ENCODE measurements around the gene CCL21.
A peak's percentile ranks its signal among the peaks of the same experiment; 100 is the strongest.

The CCL21 gene

DNA sequence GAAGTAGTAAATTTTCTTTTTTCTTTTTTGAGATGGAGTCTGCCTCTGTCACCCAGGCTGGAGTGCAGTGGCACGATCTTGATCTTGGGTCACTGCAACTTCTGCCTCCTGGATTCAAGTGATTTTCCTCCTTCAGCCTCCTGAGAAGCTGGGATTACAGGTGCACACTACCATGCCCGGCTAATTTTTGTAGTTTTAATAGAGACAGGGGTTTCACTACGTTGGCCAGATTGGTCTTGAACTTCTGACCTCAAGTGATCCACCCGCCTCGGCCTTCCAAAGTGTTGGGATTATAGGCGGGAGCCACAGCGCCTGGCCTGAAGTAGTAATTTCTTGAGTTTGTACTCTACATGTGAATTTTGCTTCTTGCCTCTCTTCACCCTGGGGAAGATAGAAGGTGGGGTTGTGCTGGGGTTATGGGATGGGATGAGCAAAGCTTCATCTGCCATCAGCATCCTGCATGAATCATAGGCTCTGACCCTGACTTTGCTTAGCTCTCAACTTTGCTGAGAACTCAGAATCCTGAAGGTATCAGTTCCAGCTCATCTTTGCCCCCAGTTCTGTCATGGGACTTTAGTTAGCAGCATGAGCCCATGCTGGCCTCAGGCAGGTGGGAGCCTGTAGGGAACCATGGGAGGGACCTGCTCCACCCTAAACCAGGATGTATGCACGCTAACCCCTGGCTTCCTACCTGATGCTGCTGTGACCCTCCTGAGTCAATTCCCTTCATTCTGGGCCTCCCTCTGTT, 9.3 kb upstream of the CCL21 start:
- peaks cover 21% of the 10 kb centered on the region for H3K27me3 Mint-ChIP-seq
- no peaks in the 10 kb centered on the region for H3K9me3 Mint-ChIP-seq

DNA sequence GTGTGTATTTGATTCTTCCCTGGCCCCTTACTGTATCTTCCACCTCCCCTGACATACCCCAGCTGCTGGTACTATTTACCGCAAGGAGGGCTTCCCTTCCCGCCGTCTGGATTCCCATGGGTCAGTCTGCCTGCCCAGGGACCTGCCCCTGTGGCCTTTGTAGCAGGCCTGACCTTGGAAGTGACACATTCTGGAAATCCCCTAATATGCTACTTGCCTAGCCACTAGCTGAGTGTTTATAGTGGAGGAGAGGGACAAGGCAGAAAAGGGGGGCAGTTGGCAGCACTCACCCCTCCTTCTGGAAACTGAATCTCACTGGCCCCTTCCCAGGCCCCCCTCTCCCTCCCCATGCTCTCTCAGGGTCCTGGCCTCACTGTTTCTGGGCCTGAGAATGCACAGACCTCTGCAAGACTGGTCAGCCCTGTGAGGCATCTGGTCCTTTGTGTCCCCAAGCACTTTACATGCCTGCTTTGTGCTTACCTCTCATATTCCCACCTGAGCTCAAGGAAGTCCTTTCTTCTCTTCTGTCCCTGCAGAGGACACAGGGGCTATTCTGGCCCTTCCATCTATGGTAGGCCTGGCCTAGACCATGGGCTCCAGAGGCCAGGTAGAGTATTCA, 8.2 kb upstream of the CCL21 start:
- Mint-ChIP-seq H3K27me3 (peaks cover 25% of the 10 kb centered on the region), H3K36me3 (no peaks in the 10 kb centered on the region), H3K4me3 (no peak overlapping the region), H3K4me1 (no peaks in the 10 kb centered on the region), H3K9me3 (no peaks in the 10 kb centered on the region), H3K27ac (no peak overlapping the region)
- ATAC-seq (ENCODE audit: low read depth) (no peak), DNase-seq (ENCODE audit: low spot score in 2 of 2) (no peak)

More for the DNA sequence above, 9.3 kb upstream of the CCL21 start:
- no peak for DNase-seq (ENCODE audit: low spot score in 2 of 2)
- H3K4me1 Mint-ChIP-seq: no peaks in the 10 kb centered on the region
- ATAC-seq (ENCODE audit: low read depth): no peak
- no peak overlapping the region for H3K4me3 Mint-ChIP-seq
- H3K27ac Mint-ChIP-seq: no peak overlapping the region
- no peaks in the 10 kb centered on the region for H3K36me3 Mint-ChIP-seq

DNA sequence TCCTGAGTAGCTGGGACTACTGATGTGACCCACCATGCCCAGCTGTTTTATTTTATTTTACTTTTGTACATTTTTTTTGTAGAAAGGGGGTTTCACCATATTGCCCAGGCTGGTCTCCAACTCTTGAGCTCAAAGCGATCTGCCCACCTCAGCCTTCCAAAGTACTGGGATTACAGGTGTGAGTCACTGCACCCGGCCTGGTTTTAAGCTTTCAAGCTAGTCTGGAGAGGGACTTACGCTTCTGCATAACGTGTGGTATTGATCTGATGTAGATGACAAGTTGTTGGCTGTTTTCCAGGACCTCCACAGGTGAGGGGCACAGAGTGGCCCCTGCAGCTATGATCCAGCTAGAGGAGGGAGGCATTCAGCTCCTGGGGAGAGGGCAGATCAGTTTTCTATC, 6.8 kb upstream of the CCL21 start:
- Mint-ChIP-seq H3K27ac (no peak overlapping the region), H3K36me3 (no peaks in the 10 kb centered on the region), H3K4me1 (no peaks in the 10 kb centered on the region), H3K4me3 (no peak overlapping the region), H3K27me3 (peaks cover 22% of the 10 kb centered on the region), H3K9me3 (peaks cover 1% of the 10 kb centered on the region)
- ATAC-seq (ENCODE audit: low read depth): no peak
- DNase-seq (ENCODE audit: low spot score in 2 of 2): no peak

DNA sequence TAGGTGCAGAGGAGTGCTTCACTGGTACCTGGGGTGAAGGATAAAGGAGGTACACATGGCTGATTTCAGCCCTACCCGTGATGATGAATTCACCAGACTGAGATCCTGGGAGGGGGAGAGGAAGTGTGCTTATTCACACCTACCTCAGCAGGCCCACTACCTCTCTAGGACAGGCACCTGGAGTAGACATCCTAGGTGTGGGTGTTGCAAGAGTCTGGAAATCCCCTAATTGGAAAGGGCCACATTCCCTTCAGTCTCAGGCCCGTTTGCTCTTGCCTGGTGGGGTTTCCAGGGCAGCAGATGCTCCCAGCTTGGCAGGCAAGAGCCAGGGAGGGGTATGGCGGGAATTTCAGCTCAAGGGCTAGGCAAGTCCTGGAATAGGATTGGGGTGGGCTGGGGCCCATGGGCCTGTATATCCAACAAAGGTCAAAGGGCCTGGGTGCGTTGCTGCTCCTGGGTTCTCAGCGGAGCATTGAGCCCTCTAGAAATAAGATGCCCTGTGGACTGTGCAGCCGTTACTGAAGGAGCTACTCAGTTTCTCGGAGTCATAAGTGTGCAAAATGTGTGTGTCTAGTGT, 5.8 kb upstream of the CCL21 start:
- Mint-ChIP-seq H3K4me1 (no peaks in the 10 kb centered on the region), H3K4me3 (no peak overlapping the region), H3K27ac (no peak overlapping the region), H3K27me3 (peaks cover 19% of the 10 kb centered on the region), H3K36me3 (no peaks in the 10 kb centered on the region), H3K9me3 (peaks cover 2% of the 10 kb centered on the region)
- no peak for ATAC-seq (ENCODE audit: low read depth)
- DNase-seq (ENCODE audit: low spot score in 2 of 2): no peak

DNA sequence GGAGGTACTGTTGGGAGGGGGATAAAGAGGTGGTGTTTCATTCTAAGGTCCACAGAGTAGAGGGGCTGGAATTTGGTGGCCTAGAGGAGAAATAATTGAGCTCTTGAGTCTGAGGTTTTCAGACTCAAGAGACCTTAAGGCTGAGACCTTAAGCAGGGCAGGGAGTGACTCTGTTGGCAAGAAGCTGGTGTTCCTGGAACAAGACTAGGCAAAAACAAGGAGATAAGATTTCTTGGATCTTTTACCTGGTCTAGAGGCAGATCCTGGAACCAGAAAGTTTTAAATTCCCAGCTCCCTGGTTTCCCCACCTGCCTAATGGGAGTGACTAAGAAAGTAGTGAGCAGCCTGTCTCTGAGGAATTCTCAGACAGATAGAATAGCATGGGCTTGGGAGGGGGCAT, 4.1 kb upstream of the CCL21 start:
- Mint-ChIP-seq H3K27me3 (peaks cover 18% of the 10 kb centered on the region), H3K4me1 (no peaks in the 10 kb centered on the region), H3K36me3 (no peaks in the 10 kb centered on the region), H3K4me3 (no peak overlapping the region), H3K27ac (no peak overlapping the region), H3K9me3 (peaks cover 2% of the 10 kb centered on the region)
- ATAC-seq (ENCODE audit: low read depth) (no peak), DNase-seq (ENCODE audit: low spot score in 2 of 2) (no peak)

DNA sequence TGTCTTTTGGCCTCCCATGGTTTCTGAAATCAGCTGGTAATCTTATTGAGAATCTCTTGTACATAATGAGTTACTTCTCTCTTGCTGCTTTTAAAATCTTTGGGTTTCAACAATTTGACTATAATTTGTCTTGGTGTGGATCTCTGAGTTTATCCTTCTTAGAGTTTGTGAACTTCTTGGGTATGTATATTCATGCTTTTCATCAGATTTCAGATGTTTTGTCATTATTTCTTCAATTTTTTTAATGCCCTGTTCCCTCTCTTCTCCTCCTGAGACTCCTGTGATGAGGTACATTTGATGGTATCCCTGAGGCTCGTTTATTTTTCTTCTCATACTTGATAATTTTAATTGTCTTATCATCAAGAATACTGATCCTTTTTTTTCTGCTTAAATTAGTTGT, 2.2 kb upstream of the CCL21 start:
- Mint-ChIP-seq H3K9me3 (peaks cover 2% of the 10 kb centered on the region), H3K27me3 (peaks cover 14% of the 10 kb centered on the region), H3K4me1 (no peaks in the 10 kb centered on the region), H3K4me3 (no peak overlapping the region), H3K36me3 (no peaks in the 10 kb centered on the region), H3K27ac (no peak overlapping the region)
- ATAC-seq (ENCODE audit: low read depth): no peak
- DNase-seq (ENCODE audit: low spot score in 2 of 2): no peak

DNA sequence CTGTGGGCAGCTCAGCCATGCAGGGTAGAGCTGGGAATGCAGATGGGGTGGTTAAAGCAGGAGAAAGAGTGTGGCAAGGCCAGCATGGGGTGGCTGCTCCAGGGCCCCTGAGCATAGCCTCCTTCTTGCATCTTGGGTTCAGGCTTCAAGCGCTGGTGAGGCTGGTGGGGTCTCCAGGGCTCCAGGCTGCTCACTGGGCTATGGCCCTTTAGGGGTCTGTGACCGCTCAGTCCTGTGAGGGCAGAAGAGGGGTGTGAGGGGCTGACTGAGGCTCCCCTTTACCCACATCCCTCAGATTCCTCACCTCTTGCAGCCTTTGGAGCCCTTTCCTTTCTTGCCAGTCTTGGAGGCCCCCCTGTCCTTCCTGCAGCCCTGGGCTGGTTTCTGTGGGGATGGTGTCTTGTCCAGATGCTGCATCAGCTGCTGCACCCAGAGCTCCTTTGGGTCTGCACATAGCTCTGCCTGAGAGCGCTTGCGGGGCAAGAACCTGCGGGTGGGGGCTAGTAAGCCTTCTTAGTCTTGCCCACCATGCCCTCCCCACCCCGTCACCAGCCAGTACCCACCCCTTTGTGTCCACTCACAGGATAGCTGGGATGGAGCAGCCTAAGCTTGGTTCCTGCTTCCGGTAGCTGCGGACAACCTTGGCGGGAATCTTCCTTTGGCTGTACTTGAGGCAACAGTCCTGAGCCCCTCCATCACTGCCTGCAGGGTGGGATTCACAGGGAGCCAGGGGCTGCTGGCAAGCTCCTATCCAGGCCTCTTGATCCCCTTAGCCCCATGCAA, 549 bp downstream of the CCL21 start:
- no peak overlapping the region for H3K27ac Mint-ChIP-seq
- H3K9me3 Mint-ChIP-seq: peaks cover 2% of the 10 kb centered on the region

DNA sequence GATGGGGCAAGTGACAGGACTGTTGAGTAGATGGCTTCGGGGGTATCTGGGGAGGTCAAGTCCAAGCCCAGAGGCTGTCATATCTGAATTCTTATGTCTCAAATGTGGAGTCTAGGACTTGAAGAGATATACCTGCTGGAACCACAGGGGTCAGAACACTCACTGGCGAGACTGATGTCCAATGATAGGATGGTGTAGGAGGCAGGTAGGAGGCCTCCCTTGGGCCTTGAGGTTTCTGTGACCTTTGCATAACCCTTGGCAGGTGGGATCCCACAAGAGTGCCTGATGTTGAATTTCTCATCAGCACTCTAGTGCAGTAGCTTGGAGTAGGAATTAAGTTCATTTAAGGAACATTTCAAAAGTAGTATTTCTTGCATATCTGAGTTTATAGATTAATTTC, 2.8 kb downstream of the CCL21 start:
- peaks cover 1% of the 10 kb centered on the region for H3K4me1 Mint-ChIP-seq
- ATAC-seq (ENCODE audit: low read depth) (no peak), DNase-seq (ENCODE audit: low spot score in 2 of 2) (no peak)
- no peak overlapping the region for H3K4me3 Mint-ChIP-seq
- H3K27me3 Mint-ChIP-seq: peaks cover 4% of the 10 kb centered on the region
- peaks cover 2% of the 10 kb centered on the region for H3K9me3 Mint-ChIP-seq
- H3K36me3 Mint-ChIP-seq: no peaks in the 10 kb centered on the region
- no peak overlapping the region for H3K27ac Mint-ChIP-seq

More for the DNA sequence above, 549 bp downstream of the CCL21 start:
- H3K4me1 Mint-ChIP-seq: no peaks in the 10 kb centered on the region
- H3K4me3 Mint-ChIP-seq: no peak overlapping the region
- peaks cover 8% of the 10 kb centered on the region for H3K27me3 Mint-ChIP-seq
- DNase-seq (ENCODE audit: low spot score in 2 of 2): no peak
- ATAC-seq (ENCODE audit: low read depth): no peak
- H3K36me3 Mint-ChIP-seq: no peaks in the 10 kb centered on the region

DNA sequence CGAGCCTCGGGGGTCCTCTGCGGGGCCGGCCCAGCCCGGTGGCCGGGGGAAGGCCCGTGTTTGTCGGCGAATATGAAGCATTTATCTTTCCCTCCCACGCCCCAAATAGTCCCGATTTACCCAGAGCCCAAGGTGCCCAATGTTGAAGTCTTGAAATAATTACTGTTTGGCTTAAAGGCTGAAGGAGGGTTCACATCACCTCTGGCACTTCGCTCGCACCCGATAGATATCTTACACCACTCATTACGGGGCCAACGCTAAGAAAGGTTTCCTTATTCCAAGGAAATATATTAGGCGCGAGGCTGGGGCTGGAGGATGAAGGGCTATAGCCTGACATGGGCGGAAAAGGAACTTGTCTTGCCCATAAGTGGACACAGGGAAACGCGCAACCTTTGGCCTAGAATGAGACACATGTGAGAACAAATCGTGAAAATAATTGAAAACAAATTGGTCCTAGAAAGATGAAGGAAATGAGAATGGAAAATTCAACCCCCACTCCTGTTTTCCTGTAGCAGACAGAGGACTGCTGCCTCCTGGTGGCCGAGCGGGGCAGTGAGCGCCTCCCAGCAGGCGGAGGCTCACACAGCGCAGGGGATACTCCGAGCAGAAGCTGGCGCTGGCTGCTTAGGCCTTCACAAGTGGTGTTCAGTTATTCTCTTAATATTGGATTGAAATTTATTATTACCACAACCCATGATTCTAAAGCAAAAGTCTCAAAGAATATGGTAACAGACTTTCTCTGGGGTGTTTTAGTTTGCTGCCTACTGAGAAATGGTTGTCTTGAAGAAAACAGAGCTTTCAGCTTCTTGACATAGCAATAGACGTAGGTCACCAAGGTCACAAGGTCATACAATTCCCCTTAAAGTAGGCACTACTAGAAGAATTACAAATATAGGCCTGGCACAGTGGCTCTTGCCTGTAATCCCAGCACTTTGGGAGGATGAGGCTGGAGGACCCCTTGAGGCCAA, 7.9 kb downstream of the CCL21 start:
- DNase-seq (ENCODE audit: low spot score in 2 of 2): peak; percentile 69 to 79
- peak; percentile 79 for ATAC-seq (ENCODE audit: low read depth)
- Mint-ChIP-seq H3K9me3 (no peaks in the 10 kb centered on the region), H3K27ac (no peak overlapping the region), H3K4me3 (peak overlapping the region; percentile 74), H3K27me3 (peaks cover 10% of the 10 kb centered on the region), H3K4me1 (peaks cover 5% of the 10 kb centered on the region), H3K36me3 (no peaks in the 10 kb centered on the region)

DNA sequence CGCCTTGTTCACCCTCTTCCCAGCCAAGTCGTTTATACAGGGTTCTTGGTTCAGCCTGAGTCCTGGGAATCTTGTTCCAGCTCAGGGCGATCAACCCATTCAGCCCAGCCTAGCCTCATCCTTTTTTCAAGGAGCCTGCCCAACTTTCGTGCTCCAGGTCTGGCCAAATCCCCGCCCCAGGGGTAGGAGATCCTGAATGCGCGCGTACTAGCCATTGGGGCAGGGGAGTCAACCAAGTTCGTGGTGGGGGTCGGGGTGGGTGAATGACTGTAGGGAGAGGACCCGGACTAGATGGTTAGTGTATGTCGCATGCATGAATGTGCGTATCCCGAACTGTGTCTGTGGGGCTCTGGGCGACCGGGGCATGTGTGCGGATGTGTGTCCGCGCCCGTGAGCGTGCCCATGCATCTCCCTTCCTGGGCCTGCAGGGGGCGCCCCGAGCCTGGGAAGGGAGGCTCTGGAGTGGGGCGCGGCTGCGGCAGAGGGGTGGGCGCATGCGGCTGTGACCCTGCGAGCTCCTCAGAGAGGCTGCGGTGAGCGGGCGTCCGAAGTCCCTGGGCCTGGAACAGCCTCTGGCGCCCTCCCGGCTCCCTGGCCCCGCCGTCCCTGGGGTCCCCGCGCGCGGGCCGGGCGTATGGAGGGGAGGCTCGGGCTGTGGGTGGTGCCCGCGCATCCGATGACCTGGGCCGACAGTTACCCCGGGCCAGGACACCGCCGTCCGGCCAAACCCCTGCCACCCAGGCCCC, 8.7 kb downstream of the CCL21 start:
- H3K27ac Mint-ChIP-seq: no peak overlapping the region
- H3K4me3 Mint-ChIP-seq: peak overlapping the region; percentile 74
- H3K27me3 Mint-ChIP-seq: peaks cover 10% of the 10 kb centered on the region
- no peaks in the 10 kb centered on the region for H3K9me3 Mint-ChIP-seq
- ATAC-seq (ENCODE audit: low read depth) (peak; percentile 79), DNase-seq (ENCODE audit: low spot score in 2 of 2) (peak; percentile 58 to 74)
- H3K4me1 Mint-ChIP-seq: peaks cover 5% of the 10 kb centered on the region
- H3K36me3 Mint-ChIP-seq: no peaks in the 10 kb centered on the region

DNA sequence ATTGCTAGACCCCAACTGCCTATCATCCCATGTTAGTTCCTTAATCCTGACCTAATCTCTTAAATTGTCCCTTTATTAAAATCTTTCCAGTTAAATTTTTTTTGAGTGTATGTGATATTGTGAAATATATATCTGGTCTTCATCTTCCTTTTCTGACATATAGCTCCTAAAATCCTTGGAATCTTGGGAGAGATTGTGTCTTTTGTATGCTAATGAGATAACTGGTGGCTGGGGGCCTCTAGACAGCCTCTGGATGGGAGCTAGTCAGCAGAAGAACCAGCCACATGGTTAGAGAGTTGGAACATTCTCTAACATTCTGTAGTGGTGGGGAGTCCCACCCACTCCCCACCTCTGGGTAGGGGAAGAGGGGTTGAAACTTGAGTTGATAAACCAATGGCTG, 15.1 kb downstream of the CCL21 start:
- Mint-ChIP-seq H3K4me1 (peaks cover 2% of the 10 kb centered on the region), H3K27ac (no peak overlapping the region), H3K9me3 (no peaks in the 10 kb centered on the region), H3K4me3 (no peak overlapping the region), H3K27me3 (peaks cover 10% of the 10 kb centered on the region), H3K36me3 (no peaks in the 10 kb centered on the region)
- no peak for DNase-seq (ENCODE audit: low spot score in 2 of 2)
- no peak for ATAC-seq (ENCODE audit: low read depth)

DNA sequence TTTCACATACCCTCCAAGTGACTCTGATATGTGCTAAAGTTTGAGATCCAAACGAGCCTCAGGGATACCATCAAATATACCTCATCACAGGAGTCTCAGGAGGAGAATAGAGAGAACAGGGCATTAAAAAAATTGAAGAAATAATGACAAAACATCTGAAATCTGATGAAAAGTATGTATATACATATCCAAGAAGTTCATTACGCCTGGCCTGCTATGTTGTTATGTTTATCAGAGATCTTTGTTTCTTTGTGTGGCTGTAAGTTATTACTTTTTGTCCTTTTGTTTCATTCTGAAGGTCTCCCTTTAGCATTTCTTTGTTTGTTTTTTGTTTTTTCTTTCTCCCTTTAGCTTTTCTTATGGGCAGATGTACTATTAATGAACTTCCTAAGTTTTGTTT, 16.4 kb downstream of the CCL21 start:
- Mint-ChIP-seq H3K4me1 (peaks cover 2% of the 10 kb centered on the region), H3K36me3 (no peaks in the 10 kb centered on the region), H3K27me3 (peaks cover 13% of the 10 kb centered on the region), H3K27ac (no peak overlapping the region), H3K4me3 (no peak overlapping the region), H3K9me3 (no peaks in the 10 kb centered on the region)
- ATAC-seq (ENCODE audit: low read depth): no peak
- no peak for DNase-seq (ENCODE audit: low spot score in 2 of 2)

DNA sequence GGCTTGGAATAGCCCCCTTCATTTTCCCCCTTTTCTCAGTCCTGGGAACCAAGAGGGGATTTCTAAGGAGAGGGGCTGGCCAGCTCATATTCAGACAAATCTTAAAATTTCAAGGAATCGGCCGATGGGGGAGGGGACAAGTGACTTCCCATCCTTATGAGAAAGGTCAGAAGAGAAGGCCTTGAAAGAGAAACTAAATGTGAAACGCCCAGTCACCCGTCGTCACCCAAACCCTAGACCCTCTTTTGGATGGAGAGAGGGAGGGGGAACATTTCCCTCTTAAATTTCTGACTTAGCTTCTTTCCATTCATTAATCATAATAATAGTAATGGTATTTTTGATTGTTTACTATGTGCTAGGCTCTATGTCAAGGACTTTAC, 18.0 kb downstream of the CCL21 start:
- Mint-ChIP-seq H3K27ac (no peak overlapping the region), H3K36me3 (no peaks in the 10 kb centered on the region), H3K4me1 (peaks cover 2% of the 10 kb centered on the region), H3K4me3 (no peak overlapping the region), H3K27me3 (peaks cover 14% of the 10 kb centered on the region), H3K9me3 (no peaks in the 10 kb centered on the region)
- ATAC-seq (ENCODE audit: low read depth) (no peak), DNase-seq (ENCODE audit: low spot score in 2 of 2) (no peak)
